Liver (tissue), 9 donors: ENCODE data around the gene OTX2. TPM values are rescaled to one million over a fixed set of nuclear protein-coding genes. Genes with fewer than 3 reads are reported as not detected.

ENCODE experiments used
- DNase-seq: peaks from one replicate; pipeline ENCODE4 v3.0.0-alpha.2; 2017; ENCODE audit warnings: low spot score
- H3K27ac ChIP-seq, 2 donors: one replicate each; pipeline ENCODE4 v1.7.0; 2013; ENCODE audit warnings: inconsistent platforms in 2 of 2, low read length in 2 of 2, control low read depth in 1 of 2, low read depth in 1 of 2, mild to moderate bottlenecking in 1 of 2
- H3K27me3 ChIP-seq, 4 donors: one replicate each; pipeline versions ENCODE4 v1.6.1 to v1.7.0; 2013; ENCODE audit warnings: low read length in 3 of 4, inconsistent platforms in 1 of 4, mild to moderate bottlenecking in 1 of 4, moderate library complexity in 1 of 4; ENCODE audit not compliant: control insufficient read depth in 4 of 4, insufficient read depth in 4 of 4
- H3K36me3 ChIP-seq, 4 donors: one replicate each; pipeline versions ENCODE4 v1.6.1 to v1.7.0; 2013; ENCODE audit warnings: low read length in 3 of 4, mild to moderate bottlenecking in 3 of 4, low read depth in 1 of 4, moderate library complexity in 1 of 4; ENCODE audit not compliant: control insufficient read depth in 4 of 4, insufficient read depth in 3 of 4
- H3K4me1 ChIP-seq, 4 donors: one replicate each; pipeline versions ENCODE4 v1.6.1 to v1.7.0; 2013; ENCODE audit warnings: low read length in 3 of 4, mild to moderate bottlenecking in 3 of 4, moderate library complexity in 1 of 4; ENCODE audit not compliant: control insufficient read depth in 4 of 4, insufficient read depth in 4 of 4
- H3K4me3 ChIP-seq, 3 donors: one replicate each; pipeline versions ENCODE4 v1.6.1 to v1.7.0; 2013; ENCODE audit warnings: low read length in 3 of 3, control low read depth in 1 of 3, low read depth in 1 of 3, mild to moderate bottlenecking in 1 of 3
- H3K9ac ChIP-seq, 2 donors: one replicate each; pipeline ENCODE4 v1.7.0; 2013; ENCODE audit warnings: low read length in 2 of 2, mild to moderate bottlenecking in 2 of 2, moderate library complexity in 2 of 2, control low read depth in 1 of 2, low read depth in 1 of 2
- H3K9me3 ChIP-seq, 4 donors: one replicate each; pipeline versions ENCODE4 v1.6.1 to v1.7.0; 2013; ENCODE audit warnings: low read length in 3 of 4; ENCODE audit not compliant: control insufficient read depth in 4 of 4
- EGR1 ChIP-seq, 2 donors: IDR thresholded peaks; 2 replicates each; pipeline ENCODE4 v1.6.1; 2016 to 2018; ENCODE audit warnings: antibody characterized with exemption in 2 of 2, low read depth in 2 of 2
- FOXA1 ChIP-seq: IDR thresholded peaks from 2 replicates; pipeline ENCODE4 v1.6.1; 2016; ENCODE audit warnings: antibody characterized with exemption
- GABPA ChIP-seq, 2 donors: IDR thresholded peaks in 1 of 2; conservative IDR thresholded peaks in 1 of 2; 2 replicates each; pipeline ENCODE4 v1.6.1; 2016; ENCODE audit warnings: antibody characterized with exemption in 2 of 2, mild to moderate bottlenecking in 1 of 2, moderate library complexity in 1 of 2
- HNF4A ChIP-seq, 2 donors: conservative IDR thresholded peaks; 2 replicates each; pipeline ENCODE4 v1.6.1; 2016; ENCODE audit warnings: antibody characterized with exemption in 2 of 2, mild to moderate bottlenecking in 2 of 2
- HNF4G ChIP-seq: IDR thresholded peaks from 2 replicates; pipeline ENCODE4 v1.6.1; 2016; ENCODE audit warnings: antibody characterized with exemption
- JUND ChIP-seq, 2 donors: IDR thresholded peaks; 2 replicates each; pipeline ENCODE4 v1.6.1; 2016; ENCODE audit warnings: antibody characterized with exemption in 2 of 2
- NR2F2 ChIP-seq: IDR thresholded peaks from 2 replicates; pipeline ENCODE4 v1.6.1; 2016; ENCODE audit warnings: antibody characterized with exemption
- RAD21 ChIP-seq, 2 donors: IDR thresholded peaks; 2 replicates each; pipeline ENCODE4 v1.6.1; 2016; ENCODE audit warnings: antibody characterized with exemption in 2 of 2, mild to moderate bottlenecking in 2 of 2
- RXRA ChIP-seq, 2 donors: IDR thresholded peaks; 2 replicates each; pipeline ENCODE4 v1.6.1; 2017 to 2018; ENCODE audit warnings: antibody characterized with exemption in 2 of 2, mild to moderate bottlenecking in 1 of 2
- SP1 ChIP-seq: IDR thresholded peaks from 2 replicates; pipeline ENCODE4 v1.6.1; 2018; ENCODE audit warnings: antibody characterized with exemption, mild to moderate bottlenecking
- TAF1 ChIP-seq: conservative IDR thresholded peaks from 2 replicates; pipeline ENCODE4 v1.6.1; 2016; ENCODE audit warnings: antibody characterized with exemption, mild to moderate bottlenecking
- YY1 ChIP-seq: IDR thresholded peaks from 2 replicates; pipeline ENCODE4 v1.6.1; 2016; ENCODE audit warnings: antibody characterized with exemption, mild to moderate bottlenecking
- WGBS: extraction: QIAGEN DNeasy Blood & Tissue Kit; methylation state at CpG from one replicate; pipeline ENCODE4 v1.1.7; 2013; 5-methylcytosine and 5-hydroxymethylcytosine counted together
- polyA plus RNA-seq, 2 donors: library from polyadenylated mRNA; stranded (reverse) in 1 of 2; unstranded in 1 of 2; fragments of 200-250 nt in 1 of 2; fragments of >200 nt in 1 of 2; fragmentation: Nextera tagmentation in 1 of 2; extraction: Ambion mirVana in 1 of 2; gene quantifications; one replicate each; pipeline versions ENCODE4 v1.2.1 to v1.2.3, GENCODE V29; 2013 to 2015
- total RNA-seq, 2 donors: library from RNA; depleted of rRNA; stranded (reverse); fragments of >200 nt; gene quantifications; one replicate each; pipeline ENCODE4 v1.2.3, GENCODE V29; 2014
- TF ChIP-seq, protein P1 (sequence below): fragments of 150-350 bp; IDR thresholded peaks from 2 replicates; pipeline ENCODE4 v1.5.1; 2017; ENCODE audit warnings: improper control_type of control experiment, low read depth, low read length; ENCODE audit not compliant: missing input control
- TF ChIP-seq, protein P2 (sequence below): IDR thresholded peaks from 2 replicates; pipeline ENCODE4 v1.6.1; 2016; ENCODE audit warnings: antibody characterized with exemption
- TF ChIP-seq, protein P3 (sequence below): IDR thresholded peaks from 2 replicates; pipeline ENCODE4 v1.6.1; 2016; ENCODE audit warnings: antibody characterized with exemption
- TF ChIP-seq, protein P4 (sequence below): IDR thresholded peaks from 2 replicates; pipeline ENCODE4 v1.6.1; 2016; ENCODE audit warnings: antibody characterized with exemption
- TF ChIP-seq, protein P5 (sequence below): IDR thresholded peaks from 2 replicates; pipeline ENCODE4 v1.6.1; 2016; ENCODE audit warnings: antibody characterized with exemption, mild to moderate bottlenecking
- donor health status: healthy.
- donor health status: healthy.
- donor health status: healthy.
- donor health status: healthy.
- donor health status: healthy.

The OTX2 gene
- total and polyA plus RNA-seq, 4 donors = not detected

DNA sequence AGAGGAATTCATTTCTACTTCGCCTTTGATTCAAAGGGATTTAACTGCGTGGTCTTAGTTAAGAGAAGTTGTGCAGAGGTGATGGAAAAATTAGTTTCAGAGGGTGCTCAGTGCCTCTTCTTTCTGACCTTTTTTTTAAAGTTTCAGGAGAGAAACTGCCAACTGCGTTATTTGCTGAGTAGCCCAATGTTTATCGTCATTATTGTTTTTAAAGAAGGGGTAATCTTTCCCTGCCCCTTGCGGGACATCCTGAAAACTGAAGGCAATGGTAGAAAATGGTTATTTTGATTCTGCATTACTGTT lies 11.0 kb downstream of the OTX2 start:
- Histone ChIP-seq H3K27ac (no peak overlapping the region), H3K9me3 (no peaks in the 10 kb centered on the region), H3K9ac (no peak overlapping the region), H3K4me1 (peaks cover 2 to 22% (median 10%) of the 10 kb centered on the region in 4 donors), H3K4me3 (no peak overlapping the region), H3K36me3 (no peaks in the 10 kb centered on the region), H3K27me3 (peaks cover 9 to 35% (median 21%) of the 10 kb centered on the region in 4 donors)
- 13% methylated on average over 5 of the region's 5 CpGs for WGBS
- TF ChIP-seq JUND (IDR thresholded peaks at IDR 0.05) = no peak
- no peak for DNase-seq

DNA sequence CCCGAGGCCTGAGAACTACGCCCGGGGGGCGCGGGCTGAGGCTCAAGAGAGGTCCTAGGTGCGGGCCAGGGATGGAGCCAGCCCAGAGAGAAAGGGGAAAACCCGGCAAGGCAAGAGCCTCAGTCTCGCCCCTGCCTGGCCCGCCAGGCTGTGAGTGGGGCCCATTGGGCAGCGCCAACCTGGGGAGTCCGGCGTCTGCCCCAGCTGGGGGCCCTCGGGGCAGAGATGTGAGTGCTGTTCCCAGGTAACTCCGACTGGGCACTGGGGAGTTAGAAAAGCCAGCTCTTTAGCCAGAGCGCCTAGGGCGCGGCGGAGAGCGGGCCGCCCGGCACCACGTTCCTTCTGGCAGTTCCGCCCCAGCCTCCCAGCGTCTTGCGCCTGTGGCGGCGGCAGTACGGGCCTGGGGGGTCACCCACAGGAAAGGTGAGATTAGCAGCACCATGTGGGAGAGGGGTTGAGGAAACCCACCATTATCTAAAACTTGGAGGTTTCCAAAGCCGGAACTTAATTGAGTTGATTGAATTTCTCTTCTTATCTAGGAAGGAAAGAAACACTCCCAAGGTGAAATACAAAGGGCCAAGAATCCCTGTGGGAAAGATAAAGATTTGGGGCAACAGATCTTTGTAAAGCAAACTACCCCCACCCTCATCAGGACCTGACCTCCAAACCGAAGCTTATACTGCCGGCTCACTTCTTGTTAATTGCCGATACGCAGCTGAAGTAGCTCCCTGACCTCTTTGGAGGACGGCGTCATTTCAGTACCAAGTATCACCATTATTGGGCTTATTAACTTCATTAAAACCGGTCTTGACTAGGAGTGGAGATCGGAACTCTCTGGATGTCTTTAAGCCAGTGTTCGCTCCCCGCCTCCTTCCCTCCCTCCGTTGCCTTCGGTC lies 11.6 kb downstream of the OTX2 start:
- TF ChIP-seq EGR1 (IDR thresholded peaks at IDR 0.05; ENCODE audit: low read depth in 2 of 2) = no peak
- TF ChIP-seq NR2F2 = no peak
- TF ChIP-seq HNF4A (conservative IDR thresholded peaks at IDR 0.05) = no peak
- TF ChIP-seq, protein P1, sequence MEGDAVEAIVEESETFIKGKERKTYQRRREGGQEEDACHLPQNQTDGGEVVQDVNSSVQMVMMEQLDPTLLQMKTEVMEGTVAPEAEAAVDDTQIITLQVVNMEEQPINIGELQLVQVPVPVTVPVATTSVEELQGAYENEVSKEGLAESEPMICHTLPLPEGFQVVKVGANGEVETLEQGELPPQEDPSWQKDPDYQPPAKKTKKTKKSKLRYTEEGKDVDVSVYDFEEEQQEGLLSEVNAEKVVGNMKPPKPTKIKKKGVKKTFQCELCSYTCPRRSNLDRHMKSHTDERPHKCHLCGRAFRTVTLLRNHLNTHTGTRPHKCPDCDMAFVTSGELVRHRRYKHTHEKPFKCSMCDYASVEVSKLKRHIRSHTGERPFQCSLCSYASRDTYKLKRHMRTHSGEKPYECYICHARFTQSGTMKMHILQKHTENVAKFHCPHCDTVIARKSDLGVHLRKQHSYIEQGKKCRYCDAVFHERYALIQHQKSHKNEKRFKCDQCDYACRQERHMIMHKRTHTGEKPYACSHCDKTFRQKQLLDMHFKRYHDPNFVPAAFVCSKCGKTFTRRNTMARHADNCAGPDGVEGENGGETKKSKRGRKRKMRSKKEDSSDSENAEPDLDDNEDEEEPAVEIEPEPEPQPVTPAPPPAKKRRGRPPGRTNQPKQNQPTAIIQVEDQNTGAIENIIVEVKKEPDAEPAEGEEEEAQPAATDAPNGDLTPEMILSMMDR = no peak
- TF ChIP-seq YY1 = no peak
- TF ChIP-seq, protein P2, sequence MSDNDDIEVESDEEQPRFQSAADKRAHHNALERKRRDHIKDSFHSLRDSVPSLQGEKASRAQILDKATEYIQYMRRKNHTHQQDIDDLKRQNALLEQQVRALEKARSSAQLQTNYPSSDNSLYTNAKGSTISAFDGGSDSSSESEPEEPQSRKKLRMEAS = no peak
- TF ChIP-seq RXRA (IDR thresholded peaks at IDR 0.05) = no peak
- TF ChIP-seq SP1 = no peak
- TF ChIP-seq, protein P3, sequence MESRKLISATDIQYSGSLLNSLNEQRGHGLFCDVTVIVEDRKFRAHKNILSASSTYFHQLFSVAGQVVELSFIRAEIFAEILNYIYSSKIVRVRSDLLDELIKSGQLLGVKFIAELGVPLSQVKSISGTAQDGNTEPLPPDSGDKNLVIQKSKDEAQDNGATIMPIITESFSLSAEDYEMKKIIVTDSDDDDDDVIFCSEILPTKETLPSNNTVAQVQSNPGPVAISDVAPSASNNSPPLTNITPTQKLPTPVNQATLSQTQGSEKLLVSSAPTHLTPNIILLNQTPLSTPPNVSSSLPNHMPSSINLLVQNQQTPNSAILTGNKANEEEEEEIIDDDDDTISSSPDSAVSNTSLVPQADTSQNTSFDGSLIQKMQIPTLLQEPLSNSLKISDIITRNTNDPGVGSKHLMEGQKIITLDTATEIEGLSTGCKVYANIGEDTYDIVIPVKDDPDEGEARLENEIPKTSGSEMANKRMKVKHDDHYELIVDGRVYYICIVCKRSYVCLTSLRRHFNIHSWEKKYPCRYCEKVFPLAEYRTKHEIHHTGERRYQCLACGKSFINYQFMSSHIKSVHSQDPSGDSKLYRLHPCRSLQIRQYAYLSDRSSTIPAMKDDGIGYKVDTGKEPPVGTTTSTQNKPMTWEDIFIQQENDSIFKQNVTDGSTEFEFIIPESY = no peak
- TF ChIP-seq, protein P4, sequence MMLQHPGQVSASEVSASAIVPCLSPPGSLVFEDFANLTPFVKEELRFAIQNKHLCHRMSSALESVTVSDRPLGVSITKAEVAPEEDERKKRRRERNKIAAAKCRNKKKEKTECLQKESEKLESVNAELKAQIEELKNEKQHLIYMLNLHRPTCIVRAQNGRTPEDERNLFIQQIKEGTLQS = no peak
- no peak for TF ChIP-seq JUND (IDR thresholded peaks at IDR 0.05)
- no peak for TF ChIP-seq FOXA1
- no peak for TF ChIP-seq GABPA (IDR thresholded peaks at IDR 0.05 in 1 of 2, conservative IDR thresholded peaks at IDR 0.05 in 1 of 2)
- no peak for TF ChIP-seq RAD21 (IDR thresholded peaks at IDR 0.05)
- TF ChIP-seq, protein P5, sequence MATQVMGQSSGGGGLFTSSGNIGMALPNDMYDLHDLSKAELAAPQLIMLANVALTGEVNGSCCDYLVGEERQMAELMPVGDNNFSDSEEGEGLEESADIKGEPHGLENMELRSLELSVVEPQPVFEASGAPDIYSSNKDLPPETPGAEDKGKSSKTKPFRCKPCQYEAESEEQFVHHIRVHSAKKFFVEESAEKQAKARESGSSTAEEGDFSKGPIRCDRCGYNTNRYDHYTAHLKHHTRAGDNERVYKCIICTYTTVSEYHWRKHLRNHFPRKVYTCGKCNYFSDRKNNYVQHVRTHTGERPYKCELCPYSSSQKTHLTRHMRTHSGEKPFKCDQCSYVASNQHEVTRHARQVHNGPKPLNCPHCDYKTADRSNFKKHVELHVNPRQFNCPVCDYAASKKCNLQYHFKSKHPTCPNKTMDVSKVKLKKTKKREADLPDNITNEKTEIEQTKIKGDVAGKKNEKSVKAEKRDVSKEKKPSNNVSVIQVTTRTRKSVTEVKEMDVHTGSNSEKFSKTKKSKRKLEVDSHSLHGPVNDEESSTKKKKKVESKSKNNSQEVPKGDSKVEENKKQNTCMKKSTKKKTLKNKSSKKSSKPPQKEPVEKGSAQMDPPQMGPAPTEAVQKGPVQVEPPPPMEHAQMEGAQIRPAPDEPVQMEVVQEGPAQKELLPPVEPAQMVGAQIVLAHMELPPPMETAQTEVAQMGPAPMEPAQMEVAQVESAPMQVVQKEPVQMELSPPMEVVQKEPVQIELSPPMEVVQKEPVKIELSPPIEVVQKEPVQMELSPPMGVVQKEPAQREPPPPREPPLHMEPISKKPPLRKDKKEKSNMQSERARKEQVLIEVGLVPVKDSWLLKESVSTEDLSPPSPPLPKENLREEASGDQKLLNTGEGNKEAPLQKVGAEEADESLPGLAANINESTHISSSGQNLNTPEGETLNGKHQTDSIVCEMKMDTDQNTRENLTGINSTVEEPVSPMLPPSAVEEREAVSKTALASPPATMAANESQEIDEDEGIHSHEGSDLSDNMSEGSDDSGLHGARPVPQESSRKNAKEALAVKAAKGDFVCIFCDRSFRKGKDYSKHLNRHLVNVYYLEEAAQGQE = no peak
- no peak for TF ChIP-seq TAF1
- no peak for TF ChIP-seq HNF4G
- no peak overlapping the region for H3K9ac ChIP-seq
- H3K4me1 ChIP-seq = peaks cover 2 to 23% (median 10%) of the 10 kb centered on the region in 4 donors
- H3K36me3 ChIP-seq = no peaks in the 10 kb centered on the region
- peak overlapping the region in 1 of 3 donors; percentile 40 for H3K4me3 ChIP-seq
- no peak for DNase-seq
- WGBS = 11% methylated on average over 41 of the region's 41 CpGs
- H3K9me3 ChIP-seq = no peaks in the 10 kb centered on the region
- peaks cover 9 to 32% (median 19%) of the 10 kb centered on the region in 4 donors for H3K27me3 ChIP-seq
- H3K27ac ChIP-seq = no peak overlapping the region
